ENCODE data around the gene FOXI1.
"Not testable (repeated sequence)": the region's sequence is repeated elsewhere in the genome, so short reads cannot be mapped to it uniquely, and the experiment has no call there.

FOXI1 gene

GRCh38 chr5:170094329-170094728, 11.4 kb upstream of the FOXI1 start:
- DNase-seq: not testable (repeated sequence)

- DNase-seq: no peak
These were observed 10.1 kb upstream of the FOXI1 start for GRCh38 chr5:170095646-170096045.

GRCh38 chr5:170097934-170098333, 7.8 kb upstream of the FOXI1 start:
- no peak for DNase-seq

- DNase-seq: peak; percentile 83
These were observed 5.4 kb upstream of the FOXI1 start for GRCh38 chr5:170100066-170100943.

GRCh38 chr5:170103447-170103846, 2.2 kb upstream of the FOXI1 start:
- DNase-seq: no peak

- no peak for DNase-seq
These were observed 1.4 kb upstream of the FOXI1 start for GRCh38 chr5:170104299-170104698.

GRCh38 chr5:170104710-170105109, 987 bp upstream of the FOXI1 start:
- DNase-seq: no peak

- DNase-seq: no peak
These were observed 2.0 kb downstream of the FOXI1 start for GRCh38 chr5:170107674-170108073.

GRCh38 chr5:170108266-170108785, 2.6 kb downstream of the FOXI1 start:
- DNase-seq: no peak

- DNase-seq: no peak
These were observed 3.6 kb downstream of the FOXI1 start for GRCh38 chr5:170109059-170110031.

GRCh38 chr5:170110403-170111087, 4.8 kb downstream of the FOXI1 start:
- DNase-seq: no peak

- no peak for DNase-seq
These were observed 5.5 kb downstream of the FOXI1 start for GRCh38 chr5:170111088-170111785.

- DNase-seq: no peak
These were observed 7.3 kb downstream of the FOXI1 start for GRCh38 chr5:170112876-170113521.

- no peak for DNase-seq
These were observed 7.8 kb downstream of the FOXI1 start for GRCh38 chr5:170113522-170113900.

GRCh38 chr5:170114271-170114670, 8.6 kb downstream of the FOXI1 start:
- no peak for DNase-seq

- DNase-seq: no peak
These were observed 10.2 kb downstream of the FOXI1 start for GRCh38 chr5:170115925-170116324.

GRCh38 chr5:170117736-170118135, 12.0 kb downstream of the FOXI1 start:
- no peak for DNase-seq

- no peak for DNase-seq
These were observed 14.9 kb downstream of the FOXI1 start for GRCh38 chr5:170120576-170120975.

GRCh38 chr5:170121321-170121720, 15.6 kb downstream of the FOXI1 start:
- DNase-seq: no peak

- no peak for DNase-seq
These were observed 20.4 kb downstream of the FOXI1 start for GRCh38 chr5:170126061-170126460.

GRCh38 chr5:170126626-170127025, 20.9 kb downstream of the FOXI1 start:
- no peak for DNase-seq

GRCh38 chr5:170131235-170131634, 25.5 kb downstream of the FOXI1 start:
- no peak for DNase-seq

Data from NCI-H2227 treated with DMSO at 0.1 percent for 48 hours (cell line).